Neuronal stem cell (in vitro differentiated cells): ENCODE data around the gene FOXP4.

ENCODE experiments used
- DNase-seq: peaks from one replicate; pipeline ENCODE4 v3.0.0-alpha.2; 2013; ENCODE audit warnings: low spot score
- H2AFZ ChIP-seq: one replicate; pipeline ENCODE4 v1.6.1; 2013; ENCODE audit warnings: mild to moderate bottlenecking, low read length, inconsistent platforms
- H2AK5ac ChIP-seq: 2 replicates; pipeline ENCODE4 v1.6.1; 2013; ENCODE audit warnings: low read depth, mild to moderate bottlenecking, inconsistent platforms, low read length, moderate library complexity, mixed read lengths
- H2BK120ac ChIP-seq: 2 replicates; pipeline ENCODE4 v1.6.1; 2013; ENCODE audit warnings: low read depth, mild to moderate bottlenecking, inconsistent platforms, low read length, moderate library complexity, mixed read lengths
- H2BK12ac ChIP-seq: one replicate; pipeline ENCODE4 v1.6.1; 2013; ENCODE audit warnings: low read length, inconsistent platforms
- H2BK15ac ChIP-seq: 2 replicates; pipeline ENCODE4 v1.6.1; 2013; ENCODE audit warnings: mild to moderate bottlenecking, low read length, inconsistent platforms, mixed read lengths
- H2BK5ac ChIP-seq: one replicate; pipeline ENCODE4 v1.6.1; 2013; ENCODE audit warnings: inconsistent platforms, mild to moderate bottlenecking, low read length, moderate library complexity
- H3K14ac ChIP-seq: one replicate; pipeline ENCODE4 v1.6.1; 2013; ENCODE audit warnings: low read length, inconsistent platforms
- H3K18ac ChIP-seq: 2 replicates; pipeline ENCODE4 v1.6.1; 2013; ENCODE audit warnings: low read length, inconsistent platforms
- H3K23ac ChIP-seq: 2 replicates; pipeline ENCODE4 v1.6.1; 2013; ENCODE audit warnings: low read depth, mild to moderate bottlenecking, mixed read lengths, low read length, inconsistent platforms; ENCODE audit not compliant: poor library complexity
- H3K27ac ChIP-seq: replicated peaks from 3 replicates; pipeline ENCODE4 v1.5.1; 2013; ENCODE audit warnings: low read length, inconsistent platforms
- H3K27me3 ChIP-seq, 3 experiments: 2 replicates each; pipeline ENCODE4 v1.6.1; 2013; ENCODE audit warnings: low read length in 3 of 3, mild to moderate bottlenecking in 2 of 3, inconsistent platforms in 1 of 3, low read depth in 1 of 3, mixed read lengths in 1 of 3, moderate library complexity in 1 of 3; ENCODE audit not compliant: control insufficient read depth in 3 of 3, insufficient read depth in 3 of 3
- H3K36me3 ChIP-seq, 2 donors: replicated peaks in 1 of 2; 2 replicates each; pipeline ENCODE4 v1.6.1; 2013; ENCODE audit warnings: low read length in 2 of 2; ENCODE audit not compliant: control insufficient read depth in 2 of 2, insufficient read depth in 2 of 2
- H3K4ac ChIP-seq: 2 replicates; pipeline ENCODE4 v1.6.1; 2013; ENCODE audit warnings: inconsistent platforms, mild to moderate bottlenecking, low read length, moderate library complexity
- H3K4me1 ChIP-seq, 2 donors: 1 replicate in 1 of 2; 2 replicates in 1 of 2; pipeline ENCODE4 v1.6.1; 2013; ENCODE audit warnings: low read length in 2 of 2, low read depth in 1 of 2; ENCODE audit not compliant: control insufficient read depth in 2 of 2, insufficient read depth in 1 of 2
- H3K4me2 ChIP-seq: one replicate; pipeline ENCODE4 v1.6.1; 2013; ENCODE audit warnings: mild to moderate bottlenecking, low read length, inconsistent platforms; ENCODE audit not compliant: insufficient read depth, poor library complexity, severe bottlenecking
- H3K4me3 ChIP-seq, 2 donors: 2 replicates each; pipeline ENCODE4 v1.5.1; 2013; ENCODE audit warnings: low read length in 2 of 2, mild to moderate bottlenecking in 2 of 2, inconsistent platforms in 1 of 2, moderate library complexity in 1 of 2
- H3K79me1 ChIP-seq: one replicate; pipeline ENCODE4 v1.6.1; 2013; ENCODE audit warnings: low read depth, mild to moderate bottlenecking, inconsistent platforms, low read length, moderate library complexity
- H3K9ac ChIP-seq: one replicate; pipeline ENCODE4 v1.6.1; 2013; ENCODE audit warnings: mild to moderate bottlenecking, low read depth, low read length, inconsistent platforms; ENCODE audit not compliant: poor library complexity
- H3K9me3 ChIP-seq, 2 donors: replicated peaks in 1 of 2; 2 replicates each; pipeline versions ENCODE3 to v1.6.1; 2013; ENCODE audit warnings: low read length in 2 of 2, mild to moderate bottlenecking in 2 of 2, inconsistent platforms in 1 of 2, low read depth in 1 of 2, mixed read lengths in 1 of 2, moderate library complexity in 1 of 2; ENCODE audit not compliant: control insufficient read depth in 2 of 2, insufficient read depth in 1 of 2
- H4K8ac ChIP-seq: one replicate; pipeline ENCODE4 v1.6.1; 2013; ENCODE audit warnings: low read depth, mild to moderate bottlenecking, inconsistent platforms, low read length, moderate library complexity
- H4K91ac ChIP-seq: one replicate; pipeline ENCODE4 v1.6.1; 2013; ENCODE audit warnings: low read length, low read depth, mild to moderate bottlenecking, inconsistent platforms; ENCODE audit not compliant: poor library complexity
- WGBS, 2 donors: extraction: QIAGEN DNeasy Blood & Tissue Kit; methylation state at CpG; one replicate each; pipeline ENCODE4 v1.1.7; 2013; ENCODE audit warnings: missing lambda C conversion rate in 2 of 2, mixed read lengths in 1 of 2; ENCODE audit not compliant: insufficient read length in 2 of 2, insufficient replicate concordance in 1 of 2; ENCODE audit errors: extremely low coverage in 2 of 2; 5-methylcytosine and 5-hydroxymethylcytosine counted together

FOXP4 gene

GRCh38 chr6:41630946-41631345 is 84.8 kb downstream of the FOXP4 start:
- DNase-seq: no peak
- Histone ChIP-seq H3K27me3 (peaks cover 0 to 18% (median 8%) of the 10 kb centered on the region in 3 experiments), H3K4me2 (no peak overlapping the region), H2BK15ac (no peak overlapping the region), H2BK12ac (no peak overlapping the region), H2BK5ac (no peak overlapping the region), H2BK120ac (no peak overlapping the region), H3K4me1 (peaks cover 1 to 17% of the 10 kb centered on the region in 2 donors), H3K36me3 (no peaks in the 10 kb centered on the region), H2AFZ (peak overlapping the region; percentile 49), H3K18ac (peak overlapping the region; percentile 6), H2AK5ac (no peak overlapping the region), H4K8ac (no peak overlapping the region), H3K4ac (no peak overlapping the region), H3K79me1 (peaks cover 2% of the 10 kb centered on the region), H3K9ac (no peak overlapping the region), H4K91ac (no peak overlapping the region), H3K14ac (no peak overlapping the region), H3K27ac (no peak overlapping the region), H3K23ac (peak overlapping the region; percentile 56), H3K9me3 (peaks cover 0 to 3% of the 10 kb centered on the region in 2 donors), H3K4me3 (no peak overlapping the region)
- no CpG with 5 or more reads among the region's 8 CpGs for WGBS, 2 donors

- peaks cover 12 to 29% (median 18%) of the 10 kb centered on the region in 3 experiments for H3K27me3 ChIP-seq
- no peak for DNase-seq
- no peak overlapping the region for H3K27ac ChIP-seq
- peaks cover 0 to 3% of the 10 kb centered on the region in 2 donors for H3K9me3 ChIP-seq
- H2AFZ ChIP-seq: no peak overlapping the region
- no peak overlapping the region for H4K91ac ChIP-seq
- WGBS, 2 donors: no CpG with 5 or more reads among the region's 2 CpGs
- no peaks in the 10 kb centered on the region for H3K36me3 ChIP-seq
- H3K4me2 ChIP-seq: no peak overlapping the region
- no peak overlapping the region for H2BK12ac ChIP-seq
- no peak overlapping the region for H3K23ac ChIP-seq
- H2AK5ac ChIP-seq: no peak overlapping the region
- no peak overlapping the region for H4K8ac ChIP-seq
- peaks cover 2% of the 10 kb centered on the region for H3K79me1 ChIP-seq
- H2BK5ac ChIP-seq: no peak overlapping the region
- no peak overlapping the region for H2BK120ac ChIP-seq
- no peak overlapping the region for H3K4ac ChIP-seq
- no peak overlapping the region for H3K9ac ChIP-seq
- H3K4me3 ChIP-seq: no peak overlapping the region
- no peak overlapping the region for H2BK15ac ChIP-seq
- no peak overlapping the region for H3K14ac ChIP-seq
- peaks cover 7 to 19% of the 10 kb centered on the region in 2 donors for H3K4me1 ChIP-seq
- H3K18ac ChIP-seq: no peak overlapping the region
Observed at GRCh38 chr6:41633056-41633634, 87.0 kb downstream of the FOXP4 start.

- peaks cover 0 to 3% of the 10 kb centered on the region in 2 donors for H3K9me3 ChIP-seq
- H4K8ac ChIP-seq: no peak overlapping the region
- H2BK12ac ChIP-seq: no peak overlapping the region
- peak overlapping the region; percentile 7 for H2AK5ac ChIP-seq
- H3K4ac ChIP-seq: no peak overlapping the region
- no peak overlapping the region for H2BK5ac ChIP-seq
- WGBS, 2 donors: no CpG with 5 or more reads among the region's 4 CpGs
- no peak overlapping the region for H2BK120ac ChIP-seq
- H3K9ac ChIP-seq: no peak overlapping the region
- peaks cover 12 to 22% of the 10 kb centered on the region in 2 donors for H3K4me1 ChIP-seq
- H3K36me3 ChIP-seq: peaks cover 0 to 2% of the 10 kb centered on the region in 2 donors
- peaks cover 12 to 29% (median 18%) of the 10 kb centered on the region in 3 experiments for H3K27me3 ChIP-seq
- no peak for DNase-seq
- peak overlapping the region; percentile 81 for H2AFZ ChIP-seq
- no peak overlapping the region for H3K23ac ChIP-seq
- no peak overlapping the region for H3K4me2 ChIP-seq
- no peak overlapping the region for H3K27ac ChIP-seq
- no peak overlapping the region for H3K14ac ChIP-seq
- H3K79me1 ChIP-seq: peaks cover 5% of the 10 kb centered on the region
- H4K91ac ChIP-seq: no peak overlapping the region
- no peak overlapping the region for H2BK15ac ChIP-seq
- no peak overlapping the region for H3K4me3 ChIP-seq
- peak overlapping the region; percentile 15 for H3K18ac ChIP-seq
Observed at GRCh38 chr6:41634657-41635056, 88.5 kb downstream of the FOXP4 start.

- Histone ChIP-seq H2BK5ac (no peak overlapping the region), H2BK15ac (no peak overlapping the region), H2AK5ac (peak overlapping the region; percentile 43), H3K27ac (no peak overlapping the region), H2AFZ (no peak overlapping the region), H3K4me1 (peaks cover 19 to 28% of the 10 kb centered on the region in 2 donors), H3K23ac (no peak overlapping the region), H4K91ac (no peak overlapping the region), H3K9ac (no peak overlapping the region), H4K8ac (no peak overlapping the region), H3K18ac (peak overlapping the region; percentile 27), H2BK120ac (no peak overlapping the region), H3K27me3 (peaks cover 12 to 32% (median 18%) of the 10 kb centered on the region in 3 experiments), H3K14ac (no peak overlapping the region), H3K4me2 (no peak overlapping the region), H2BK12ac (peak overlapping the region; percentile 61), H3K4ac (no peak overlapping the region), H3K9me3 (peaks cover 0 to 3% of the 10 kb centered on the region in 2 donors), H3K79me1 (peaks cover 7% of the 10 kb centered on the region), H3K4me3 (no peak overlapping the region), H3K36me3 (peaks cover 0 to 8% of the 10 kb centered on the region in 2 donors)
- no peak for DNase-seq
- no CpG with 5 or more reads among the region's 6 CpGs for WGBS, 2 donors
Observed at GRCh38 chr6:41635365-41635764, 89.2 kb downstream of the FOXP4 start.
